ENCODE data around the gene SLMAP. TPM values are rescaled to one million over a fixed set of nuclear protein-coding genes. Genes with fewer than 3 reads are reported as not detected.
A peak's percentile ranks its signal among the peaks of the same experiment; 100 is the strongest.

Gene SLMAP
- total RNA-seq, 1 experiment from 2014 or later, result 79.5 TPM

DNA sequence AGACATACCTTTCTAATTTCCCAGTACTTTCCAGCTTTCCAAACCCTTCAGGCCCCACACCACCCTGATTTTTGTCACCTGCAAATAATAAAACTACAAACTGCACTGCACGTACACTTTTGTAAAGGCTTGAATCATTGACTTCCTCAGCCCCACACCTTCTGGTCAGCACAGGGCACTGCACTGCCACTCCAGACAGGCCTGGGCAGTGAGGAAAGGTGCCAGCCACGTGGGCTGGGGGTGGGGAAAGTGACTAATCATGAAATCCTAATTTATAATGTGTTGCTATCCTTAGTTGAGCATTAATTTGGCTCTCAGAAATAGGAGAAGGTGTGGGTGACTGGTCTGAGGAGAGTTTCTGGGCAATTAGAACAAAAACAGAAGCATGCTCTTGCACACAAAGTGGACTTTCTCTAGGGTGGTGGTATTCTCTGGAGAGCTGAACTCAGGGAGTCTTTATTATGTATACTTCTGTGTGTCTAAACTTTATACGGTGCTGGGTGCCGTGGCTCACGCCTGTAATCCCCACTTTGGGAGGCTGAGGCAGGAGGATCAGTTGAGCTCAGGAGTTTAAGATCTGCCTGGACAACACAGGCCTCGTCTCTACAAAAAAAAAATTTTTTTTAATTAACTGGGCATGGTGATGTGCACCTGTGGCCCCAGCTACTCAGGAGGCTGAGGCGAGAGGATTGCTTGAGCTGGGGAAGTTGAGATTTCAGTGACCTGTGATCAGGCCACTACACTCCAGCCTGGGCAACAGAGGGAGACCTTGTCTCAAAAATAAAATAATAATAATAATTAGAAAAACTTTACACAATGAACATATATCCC, 193.9 kb downstream of the SLMAP start:
- Mint-ChIP-seq H3K4me1 (peaks cover 38% of the 10 kb centered on the region), H3K9me3 (no peaks in the 10 kb centered on the region), H3K36me3 (no peaks in the 10 kb centered on the region), H3K27ac (no peak overlapping the region), H3K27me3 (ENCODE audit: low read depth) (no peaks in the 10 kb centered on the region), H3K4me3 (no peak overlapping the region)
- POLR2A ChIA-PET, result no interaction called here
- CTCF ChIA-PET, result interaction anchor here (1.2 to 2.9 kb wide), 3 partner anchors 58 to 217 kb away, joined by 3 to 10 read pairs (median 5); partner anchors contain the start of gene FLNB
- ATAC-seq (no peak), DNase-seq (ENCODE audit: low spot score) (no peak)
- TF ChIP-seq SP1 (CRISPR knock-in tag; conservative IDR thresholded peaks at IDR 0.05) (no peak), ZNF121 (CRISPR knock-in tag; IDR thresholded peaks at IDR 0.05) (peak; percentile 79)

DNA sequence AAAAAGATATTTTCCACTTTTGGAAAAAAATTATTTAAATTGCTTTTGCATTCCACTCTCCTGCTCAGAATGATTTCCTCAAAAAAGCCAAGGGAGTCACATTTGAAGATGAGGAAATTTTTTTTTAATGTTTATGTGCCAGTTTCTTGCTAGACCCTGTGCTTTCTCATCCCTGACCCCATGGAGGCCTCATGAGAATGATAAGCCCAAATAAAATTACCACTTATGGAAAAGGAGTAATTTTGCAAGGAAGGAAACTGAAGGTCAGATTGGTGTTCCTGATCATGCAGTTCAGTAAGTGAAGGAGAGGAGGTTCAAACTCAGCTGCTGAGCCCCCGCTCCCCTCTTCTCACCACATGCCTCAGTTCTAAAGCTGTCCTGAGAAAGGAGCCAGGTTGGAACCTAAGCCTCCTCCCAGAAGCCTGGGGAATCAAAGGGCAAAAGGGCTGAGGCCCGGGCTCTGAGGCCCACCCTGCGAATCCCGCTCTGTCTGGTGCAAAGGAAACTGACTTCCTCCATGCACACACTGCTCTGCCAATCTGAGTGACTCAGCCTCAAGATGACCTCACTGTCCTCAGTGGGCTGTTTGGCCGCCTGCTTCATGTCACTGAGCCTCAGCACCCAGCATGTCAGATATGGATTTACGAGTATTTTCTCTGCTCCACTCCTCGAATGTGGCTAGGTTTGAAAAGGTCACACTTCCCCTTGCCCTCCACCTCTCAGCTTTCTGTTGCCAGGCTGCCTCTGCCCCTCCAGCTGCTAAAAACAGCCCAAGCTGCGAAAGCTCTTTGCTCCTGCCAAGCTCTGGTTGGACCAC, 195.2 kb downstream of the SLMAP start:
- Mint-ChIP-seq H3K27ac (0 out of 2 replicates have a peak overlapping the region, but pooled peaks have one; percentile 37), H3K36me3 (no peaks in the 10 kb centered on the region), H3K27me3 (ENCODE audit: low read depth) (no peaks in the 10 kb centered on the region), H3K4me1 (peaks cover 38% of the 10 kb centered on the region), H3K9me3 (no peaks in the 10 kb centered on the region), H3K4me3 (no peak overlapping the region)
- CTCF ChIA-PET, result interaction anchor here (0.7 to 2.0 kb wide), 5 partner anchors 11 to 267 kb away, joined by 3 to 5 read pairs (median 4); no protein-coding TSS in a partner anchor
- ATAC-seq, result no peak
- no peak for DNase-seq (ENCODE audit: low spot score)
- TF ChIP-seq JUN (CRISPR knock-in tag; IDR thresholded peaks at IDR 0.05) (no peak), OVOL2 (CRISPR knock-in tag; IDR thresholded peaks at IDR 0.05; ENCODE audit: borderline replicate concordance) (no peak), RELA (CRISPR knock-in tag; IDR thresholded peaks at IDR 0.05; ENCODE audit: borderline replicate concordance) (no peak), SMAD3 (CRISPR knock-in tag; IDR thresholded peaks at IDR 0.05; ENCODE audit: borderline replicate concordance) (no peak), CREB1 (CRISPR knock-in tag; IDR thresholded peaks at IDR 0.05) (no peak), ZNF121 (CRISPR knock-in tag; IDR thresholded peaks at IDR 0.05) (no peak), ZNF416 (CRISPR knock-in tag; IDR thresholded peaks at IDR 0.05) (no peak), EMX1 (CRISPR knock-in tag; IDR thresholded peaks at IDR 0.05) (no peak), SOX15 (CRISPR knock-in tag; IDR thresholded peaks at IDR 0.05) (no peak), ZNF219 (CRISPR knock-in tag; IDR thresholded peaks at IDR 0.05; ENCODE audit: borderline replicate concordance) (no peak), HMGA2 (CRISPR knock-in tag; IDR thresholded peaks at IDR 0.05) (no peak)
- TF ChIP-seq, protein P1, sequence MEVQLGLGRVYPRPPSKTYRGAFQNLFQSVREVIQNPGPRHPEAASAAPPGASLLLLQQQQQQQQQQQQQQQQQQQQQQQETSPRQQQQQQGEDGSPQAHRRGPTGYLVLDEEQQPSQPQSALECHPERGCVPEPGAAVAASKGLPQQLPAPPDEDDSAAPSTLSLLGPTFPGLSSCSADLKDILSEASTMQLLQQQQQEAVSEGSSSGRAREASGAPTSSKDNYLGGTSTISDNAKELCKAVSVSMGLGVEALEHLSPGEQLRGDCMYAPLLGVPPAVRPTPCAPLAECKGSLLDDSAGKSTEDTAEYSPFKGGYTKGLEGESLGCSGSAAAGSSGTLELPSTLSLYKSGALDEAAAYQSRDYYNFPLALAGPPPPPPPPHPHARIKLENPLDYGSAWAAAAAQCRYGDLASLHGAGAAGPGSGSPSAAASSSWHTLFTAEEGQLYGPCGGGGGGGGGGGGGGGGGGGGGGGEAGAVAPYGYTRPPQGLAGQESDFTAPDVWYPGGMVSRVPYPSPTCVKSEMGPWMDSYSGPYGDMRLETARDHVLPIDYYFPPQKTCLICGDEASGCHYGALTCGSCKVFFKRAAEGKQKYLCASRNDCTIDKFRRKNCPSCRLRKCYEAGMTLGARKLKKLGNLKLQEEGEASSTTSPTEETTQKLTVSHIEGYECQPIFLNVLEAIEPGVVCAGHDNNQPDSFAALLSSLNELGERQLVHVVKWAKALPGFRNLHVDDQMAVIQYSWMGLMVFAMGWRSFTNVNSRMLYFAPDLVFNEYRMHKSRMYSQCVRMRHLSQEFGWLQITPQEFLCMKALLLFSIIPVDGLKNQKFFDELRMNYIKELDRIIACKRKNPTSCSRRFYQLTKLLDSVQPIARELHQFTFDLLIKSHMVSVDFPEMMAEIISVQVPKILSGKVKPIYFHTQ (CRISPR knock-in tag; IDR thresholded peaks at IDR 0.05), result no peak
- TF ChIP-seq, protein P2, sequence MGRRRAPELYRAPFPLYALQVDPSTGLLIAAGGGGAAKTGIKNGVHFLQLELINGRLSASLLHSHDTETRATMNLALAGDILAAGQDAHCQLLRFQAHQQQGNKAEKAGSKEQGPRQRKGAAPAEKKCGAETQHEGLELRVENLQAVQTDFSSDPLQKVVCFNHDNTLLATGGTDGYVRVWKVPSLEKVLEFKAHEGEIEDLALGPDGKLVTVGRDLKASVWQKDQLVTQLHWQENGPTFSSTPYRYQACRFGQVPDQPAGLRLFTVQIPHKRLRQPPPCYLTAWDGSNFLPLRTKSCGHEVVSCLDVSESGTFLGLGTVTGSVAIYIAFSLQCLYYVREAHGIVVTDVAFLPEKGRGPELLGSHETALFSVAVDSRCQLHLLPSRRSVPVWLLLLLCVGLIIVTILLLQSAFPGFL (CRISPR knock-in tag; IDR thresholded peaks at IDR 0.05; ENCODE audit: borderline replicate concordance), result no peak
- TF ChIP-seq, protein P3, sequence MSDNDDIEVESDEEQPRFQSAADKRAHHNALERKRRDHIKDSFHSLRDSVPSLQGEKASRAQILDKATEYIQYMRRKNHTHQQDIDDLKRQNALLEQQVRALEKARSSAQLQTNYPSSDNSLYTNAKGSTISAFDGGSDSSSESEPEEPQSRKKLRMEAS (CRISPR knock-in tag; IDR thresholded peaks at IDR 0.05), result no peak
- TF ChIP-seq, protein P4, sequence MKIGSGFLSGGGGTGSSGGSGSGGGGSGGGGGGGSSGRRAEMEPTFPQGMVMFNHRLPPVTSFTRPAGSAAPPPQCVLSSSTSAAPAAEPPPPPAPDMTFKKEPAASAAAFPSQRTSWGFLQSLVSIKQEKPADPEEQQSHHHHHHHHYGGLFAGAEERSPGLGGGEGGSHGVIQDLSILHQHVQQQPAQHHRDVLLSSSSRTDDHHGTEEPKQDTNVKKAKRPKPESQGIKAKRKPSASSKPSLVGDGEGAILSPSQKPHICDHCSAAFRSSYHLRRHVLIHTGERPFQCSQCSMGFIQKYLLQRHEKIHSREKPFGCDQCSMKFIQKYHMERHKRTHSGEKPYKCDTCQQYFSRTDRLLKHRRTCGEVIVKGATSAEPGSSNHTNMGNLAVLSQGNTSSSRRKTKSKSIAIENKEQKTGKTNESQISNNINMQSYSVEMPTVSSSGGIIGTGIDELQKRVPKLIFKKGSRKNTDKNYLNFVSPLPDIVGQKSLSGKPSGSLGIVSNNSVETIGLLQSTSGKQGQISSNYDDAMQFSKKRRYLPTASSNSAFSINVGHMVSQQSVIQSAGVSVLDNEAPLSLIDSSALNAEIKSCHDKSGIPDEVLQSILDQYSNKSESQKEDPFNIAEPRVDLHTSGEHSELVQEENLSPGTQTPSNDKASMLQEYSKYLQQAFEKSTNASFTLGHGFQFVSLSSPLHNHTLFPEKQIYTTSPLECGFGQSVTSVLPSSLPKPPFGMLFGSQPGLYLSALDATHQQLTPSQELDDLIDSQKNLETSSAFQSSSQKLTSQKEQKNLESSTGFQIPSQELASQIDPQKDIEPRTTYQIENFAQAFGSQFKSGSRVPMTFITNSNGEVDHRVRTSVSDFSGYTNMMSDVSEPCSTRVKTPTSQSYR (CRISPR knock-in tag; IDR thresholded peaks at IDR 0.05), result no peak
- TF ChIP-seq, protein P5, sequence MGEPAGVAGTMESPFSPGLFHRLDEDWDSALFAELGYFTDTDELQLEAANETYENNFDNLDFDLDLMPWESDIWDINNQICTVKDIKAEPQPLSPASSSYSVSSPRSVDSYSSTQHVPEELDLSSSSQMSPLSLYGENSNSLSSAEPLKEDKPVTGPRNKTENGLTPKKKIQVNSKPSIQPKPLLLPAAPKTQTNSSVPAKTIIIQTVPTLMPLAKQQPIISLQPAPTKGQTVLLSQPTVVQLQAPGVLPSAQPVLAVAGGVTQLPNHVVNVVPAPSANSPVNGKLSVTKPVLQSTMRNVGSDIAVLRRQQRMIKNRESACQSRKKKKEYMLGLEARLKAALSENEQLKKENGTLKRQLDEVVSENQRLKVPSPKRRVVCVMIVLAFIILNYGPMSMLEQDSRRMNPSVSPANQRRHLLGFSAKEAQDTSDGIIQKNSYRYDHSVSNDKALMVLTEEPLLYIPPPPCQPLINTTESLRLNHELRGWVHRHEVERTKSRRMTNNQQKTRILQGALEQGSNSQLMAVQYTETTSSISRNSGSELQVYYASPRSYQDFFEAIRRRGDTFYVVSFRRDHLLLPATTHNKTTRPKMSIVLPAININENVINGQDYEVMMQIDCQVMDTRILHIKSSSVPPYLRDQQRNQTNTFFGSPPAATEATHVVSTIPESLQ (CRISPR knock-in tag; IDR thresholded peaks at IDR 0.05), result no peak
- POLR2A ChIA-PET, result interaction anchor here (0.6 to 1.1 kb wide), 2 partner anchors 10 to 131 kb away, joined by 3 read pairs; no protein-coding TSS in a partner anchor

All from WTC11 (cell line).